ENCODE measurements around the gene WHRN. TPM values are rescaled to one million over a fixed set of nuclear protein-coding genes. Genes with fewer than 3 reads are reported as not detected.

Gene WHRN
- total RNA-seq, 2 donors from 2014 or later: 3.3 to 3.6 TPM

GRCh38 chr9:114432323-114433067 is 72.8 kb downstream of the WHRN start:
- Histone ChIP-seq H3K9ac (ENCODE audit: low read depth in 2 of 2, low read length in 2 of 2) (no peak overlapping the region), H3K4me1 (no peaks in the 10 kb centered on the region), H3K27me3 (no peaks in the 10 kb centered on the region), H3K4me3 (no peak overlapping the region), H3K9me3 (no peaks in the 10 kb centered on the region), H3K27ac (no peak overlapping the region), H3K36me3 (no peaks in the 10 kb centered on the region)
- no peak for TF ChIP-seq CTCF (IDR thresholded peaks at IDR 0.05)
- DNase-seq: no peak
- intact Hi-C loops (cut with DNase I): no loop called here

DNA sequence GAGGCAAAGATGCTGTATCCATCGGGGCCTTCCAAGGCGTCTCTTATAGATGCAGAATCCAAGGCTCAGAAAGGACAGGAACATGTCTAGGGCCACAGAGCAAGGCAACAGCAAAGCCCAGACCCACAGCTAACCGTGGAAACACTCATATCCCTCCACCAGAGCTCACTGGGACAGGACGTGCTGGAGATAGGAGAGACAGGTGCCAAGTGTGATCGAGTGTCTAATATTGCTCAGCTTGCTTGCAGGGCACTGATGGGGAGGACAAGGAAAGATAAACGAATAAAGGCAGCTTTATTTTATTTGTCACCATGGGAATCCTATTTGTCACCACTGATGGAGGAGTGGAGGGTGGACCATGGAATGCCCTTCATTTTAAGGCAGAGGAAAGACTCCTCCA is 73.5 kb downstream of the WHRN start:
- Histone ChIP-seq H3K9ac (ENCODE audit: low read depth in 2 of 2, low read length in 2 of 2) (no peak overlapping the region), H3K4me1 (no peaks in the 10 kb centered on the region), H3K36me3 (no peaks in the 10 kb centered on the region), H3K27me3 (no peaks in the 10 kb centered on the region), H3K4me3 (no peak overlapping the region), H3K9me3 (no peaks in the 10 kb centered on the region), H3K27ac (no peak overlapping the region)
- no peak for DNase-seq
- intact Hi-C loops (cut with DNase I): no loop called here
- no peak for TF ChIP-seq CTCF (IDR thresholded peaks at IDR 0.05)

DNA sequence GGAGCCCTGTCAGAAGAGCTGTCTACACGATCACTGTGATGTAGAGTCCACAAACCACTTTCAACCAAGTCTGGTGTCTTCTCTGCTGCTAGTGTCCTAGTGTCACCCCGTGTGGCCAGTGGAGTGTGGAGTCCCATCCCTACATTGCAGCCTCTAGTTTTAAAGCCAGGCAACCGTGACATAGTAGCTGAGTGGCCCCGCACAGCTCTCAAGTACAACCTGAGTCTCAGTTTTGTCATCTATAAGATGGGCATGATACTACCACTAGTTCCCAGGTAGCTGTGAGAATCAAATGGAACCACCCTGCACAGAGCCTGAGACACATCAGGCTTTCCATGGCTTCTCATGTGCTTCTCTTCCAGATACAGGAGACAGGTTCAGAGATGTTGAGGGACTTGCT is 74.3 kb downstream of the WHRN start:
- intact Hi-C loops (cut with DNase I): no loop called here
- Histone ChIP-seq H3K9me3 (no peaks in the 10 kb centered on the region), H3K4me3 (no peak overlapping the region), H3K27ac (no peak overlapping the region), H3K4me1 (no peaks in the 10 kb centered on the region), H3K9ac (ENCODE audit: low read depth in 2 of 2, low read length in 2 of 2) (no peak overlapping the region), H3K36me3 (no peaks in the 10 kb centered on the region), H3K27me3 (no peaks in the 10 kb centered on the region)
- no peak for TF ChIP-seq CTCF (IDR thresholded peaks at IDR 0.05)
- DNase-seq: no peak

- no peaks in the 10 kb centered on the region for H3K9me3 ChIP-seq
- H3K4me1 ChIP-seq: no peaks in the 10 kb centered on the region
- no peak overlapping the region for H3K9ac ChIP-seq (ENCODE audit: low read depth in 2 of 2, low read length in 2 of 2)
- no peak overlapping the region for H3K27ac ChIP-seq
- intact Hi-C loops (cut with DNase I): no loop called here
- H3K27me3 ChIP-seq: no peaks in the 10 kb centered on the region
- TF ChIP-seq CTCF (IDR thresholded peaks at IDR 0.05): no peak
- no peaks in the 10 kb centered on the region for H3K36me3 ChIP-seq
- DNase-seq: no peak
- H3K4me3 ChIP-seq: no peak overlapping the region
Measured at GRCh38 chr9:114430457-114430856, 74.8 kb downstream of the WHRN start.

DNA sequence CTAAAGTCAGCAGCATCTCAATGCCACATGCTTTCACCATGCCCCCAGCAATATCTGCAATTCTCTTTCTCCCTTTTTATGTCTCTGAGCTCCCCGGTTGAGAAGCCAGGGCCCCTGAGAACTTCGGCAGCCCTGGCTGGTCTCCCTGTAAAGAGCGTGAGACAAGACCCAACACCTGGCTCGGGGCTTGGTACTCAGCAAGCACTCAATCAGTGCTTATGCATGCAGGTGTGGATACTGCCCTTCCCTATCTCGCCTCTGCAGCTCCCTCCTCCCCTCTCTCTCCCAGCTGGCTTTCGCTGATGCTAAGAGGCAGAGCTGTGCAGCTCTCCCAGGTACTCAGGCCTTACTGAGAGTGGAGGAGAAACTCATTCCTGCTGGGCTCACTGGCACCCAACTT is 75.8 kb downstream of the WHRN start:
- no peaks in the 10 kb centered on the region for H3K27me3 ChIP-seq
- no peak overlapping the region for H3K9ac ChIP-seq (ENCODE audit: low read depth in 2 of 2, low read length in 2 of 2)
- DNase-seq: no peak
- no peaks in the 10 kb centered on the region for H3K9me3 ChIP-seq
- H3K4me1 ChIP-seq: no peaks in the 10 kb centered on the region
- H3K36me3 ChIP-seq: no peaks in the 10 kb centered on the region
- no peak overlapping the region for H3K27ac ChIP-seq
- H3K4me3 ChIP-seq: no peak overlapping the region
- no peak for TF ChIP-seq CTCF (IDR thresholded peaks at IDR 0.05)
- intact Hi-C loops (cut with DNase I): loop anchor here (10.0 kb wide), 1 partner anchor 45 kb away; no protein-coding TSS in a partner anchor

Data from colonic mucosa (tissue), 4 donors.